NB4 (cell line): ENCODE data around the gene SNED1.

Experiments used
- DNase-seq: peaks from one replicate; pipeline ENCODE4 v3.0.0; 2010; ENCODE audit warnings: low read depth
- H3K4me3 ChIP-seq: one replicate; pipeline ENCODE4 v1.5.1; 2011; ENCODE audit warnings: mild to moderate bottlenecking, low read depth, low read length, moderate library complexity
- CTCF ChIP-seq: IDR thresholded peaks from one replicate; pipeline ENCODE4 v1.5.1; 2012; ENCODE audit warnings: low read depth, low read length
- MAX ChIP-seq: IDR thresholded peaks from 2 replicates; pipeline ENCODE4 v1.6.1; 2011; ENCODE audit warnings: low read depth, low read length
- MYC ChIP-seq: IDR thresholded peaks from 2 replicates; pipeline ENCODE4 v1.6.1; 2011; ENCODE audit warnings: low read depth, low read length
- POLR2A ChIP-seq: IDR thresholded peaks from 2 replicates; pipeline ENCODE4 v1.6.1; 2011; ENCODE audit warnings: mild to moderate bottlenecking; ENCODE audit not compliant: insufficient read length; ENCODE audit errors: extremely low read depth

The SNED1 gene

DNA sequence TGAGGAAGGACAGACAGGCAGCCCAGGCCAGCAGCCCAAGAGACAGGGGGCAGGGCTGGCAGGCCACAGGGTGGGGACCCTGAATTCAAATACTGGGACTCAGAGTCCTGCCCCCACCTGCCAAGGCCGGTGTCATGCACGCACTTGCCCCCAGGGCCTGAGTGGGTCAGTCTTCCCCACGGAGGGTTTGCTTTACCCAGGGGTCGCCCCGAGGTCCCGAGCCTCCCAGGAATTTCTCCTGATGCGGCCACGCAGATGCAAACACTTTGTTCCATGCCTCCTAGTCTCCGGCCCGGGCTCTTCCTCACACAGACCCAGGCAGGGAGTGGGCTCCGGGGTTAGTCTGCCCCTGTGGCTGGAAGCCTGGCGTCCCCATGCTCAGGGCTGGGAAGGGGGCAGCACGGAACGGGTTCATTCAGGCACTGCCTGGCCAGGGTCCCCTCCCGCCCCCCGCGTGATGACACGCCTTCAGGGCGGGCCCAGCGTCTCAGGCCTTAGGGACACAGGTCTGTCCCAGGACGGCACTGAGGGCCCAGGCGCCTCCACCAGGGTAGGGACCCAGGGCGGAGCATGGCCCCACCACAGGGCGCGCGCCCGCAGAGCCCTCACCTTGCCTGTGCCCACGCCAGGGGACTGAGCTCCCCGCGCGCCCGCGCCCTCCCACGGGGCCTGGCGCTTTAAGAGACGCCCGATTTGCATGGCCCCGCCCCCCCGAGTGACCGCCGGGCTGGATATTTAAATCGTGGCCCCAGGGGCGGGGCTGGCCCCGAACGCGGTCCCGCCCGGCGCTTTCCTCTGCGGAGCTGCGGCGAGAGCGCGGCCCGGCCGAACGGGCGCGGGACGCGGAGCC lies at the start of gene SNED1:
Gene SNED1 (plus strand): TSS at position 763 of the 850 bp plus-strand sequence. CDS start 220 bp downstream, outside the sequence.
- peak; percentile 69 for DNase-seq
- TF ChIP-seq MYC = no peak
- no peak for TF ChIP-seq POLR2A
- TF ChIP-seq MAX = no peak
- no peak for TF ChIP-seq CTCF
- H3K4me3 ChIP-seq = no peak within 1 kb of the TSS

- no peak overlapping the region for H3K4me3 ChIP-seq
- DNase-seq = no peak
- TF ChIP-seq POLR2A (no peak), MAX (no peak), CTCF (no peak), MYC (no peak)
Observed at GRCh38 chr2:240948905-240949790, 49.3 kb upstream of the SNED1 start.

DNA sequence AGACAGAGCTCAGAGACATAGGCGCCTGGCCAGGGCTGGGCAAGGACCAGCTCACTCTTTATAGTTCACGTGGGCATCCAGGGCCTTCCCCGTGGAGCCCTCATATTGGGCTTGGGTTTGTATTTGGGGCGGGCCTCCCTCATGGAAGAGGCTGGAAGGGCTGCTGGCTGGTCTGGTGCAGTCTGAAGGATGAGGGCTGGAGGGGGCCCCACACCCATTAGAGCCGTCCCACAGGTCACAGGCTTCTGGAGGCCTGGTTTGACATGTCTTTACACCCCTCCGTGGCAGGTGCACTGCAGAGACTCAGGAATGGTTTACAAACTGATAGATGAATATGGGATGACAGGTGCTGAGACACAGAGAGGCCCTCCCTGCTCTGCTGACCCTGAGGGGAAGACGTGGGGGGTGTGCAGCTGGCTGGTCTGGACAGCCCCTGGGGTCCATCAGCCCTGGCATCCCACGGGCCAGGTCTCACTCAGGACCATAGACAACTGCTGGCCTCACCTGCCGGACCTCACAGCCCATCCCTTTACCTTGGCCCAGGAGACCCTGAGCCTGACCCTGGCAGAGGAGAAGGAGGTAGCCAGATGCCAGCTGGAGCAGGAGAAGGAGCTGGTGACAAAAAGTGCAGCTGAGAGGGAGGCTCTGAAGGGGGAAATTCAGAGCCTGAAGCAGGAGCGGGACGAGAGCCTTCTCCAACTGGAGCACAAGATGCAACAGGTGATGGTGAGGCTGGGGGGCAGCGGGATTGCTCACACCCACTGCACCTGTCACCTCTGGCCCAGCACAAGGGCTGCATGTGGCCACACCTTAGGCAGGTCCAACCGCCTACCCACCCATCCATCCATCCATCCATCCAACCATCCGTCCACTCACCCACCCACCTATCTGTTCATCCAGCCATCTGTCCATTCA lies 48.4 kb upstream of the SNED1 start:
- no peak overlapping the region for H3K4me3 ChIP-seq
- TF ChIP-seq MYC (no peak), CTCF (no peak), MAX (no peak)
- DNase-seq = no peak

- no peak overlapping the region for H3K4me3 ChIP-seq
- DNase-seq = no peak
- TF ChIP-seq POLR2A = no peak
- no peak for TF ChIP-seq MAX
- no peak for TF ChIP-seq MYC
- TF ChIP-seq CTCF = no peak
Observed at GRCh38 chr2:240951045-240951594, 47.3 kb upstream of the SNED1 start.
